NCI-H1092 treated with DMSO at 0.1 percent for 48 hours (cell line): ENCODE data around the gene ARRDC5.
"Not testable (repeated sequence)": the region's sequence is repeated elsewhere in the genome, so short reads cannot be mapped to it uniquely, and the experiment has no call there.

ENCODE experiments used
- DNase-seq: peaks from one replicate; lab custom pipeline; 2025; lab: John Stamatoyannopoulos, UW

The ARRDC5 gene

DNA sequence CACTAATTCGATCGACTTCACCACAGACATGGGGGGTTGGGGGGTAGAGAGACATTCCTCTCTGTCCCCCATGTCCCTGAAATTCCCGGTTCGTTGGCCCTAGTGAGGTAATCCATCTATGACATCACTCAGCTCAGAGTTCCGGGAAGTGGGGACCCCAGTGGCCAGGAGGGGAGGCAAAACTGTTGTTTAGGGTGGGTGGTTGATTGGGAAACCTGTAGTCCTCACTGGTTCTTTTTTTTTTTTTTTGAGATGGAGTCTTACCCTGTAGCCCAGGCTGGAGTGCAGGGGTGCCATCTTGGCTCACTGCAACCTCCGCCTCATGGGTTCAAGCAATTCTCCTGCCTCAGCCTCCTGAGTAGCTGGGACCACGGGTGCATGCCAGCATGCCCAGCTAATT lies at the start of gene ARRDC5:
Gene ARRDC5, minus strand, starts transcription at position 101 of the 400 bp plus-strand sequence. Its CDS starts 71 bp downstream, at position 30.
- DNase-seq = no peak

GRCh38 chr19:4951656-4952055 lies 49.0 kb upstream of the ARRDC5 start:
- no peak for DNase-seq

- not testable (repeated sequence) for DNase-seq
Observed at GRCh38 chr19:4950650-4951049, 48.0 kb upstream of the ARRDC5 start.

DNA sequence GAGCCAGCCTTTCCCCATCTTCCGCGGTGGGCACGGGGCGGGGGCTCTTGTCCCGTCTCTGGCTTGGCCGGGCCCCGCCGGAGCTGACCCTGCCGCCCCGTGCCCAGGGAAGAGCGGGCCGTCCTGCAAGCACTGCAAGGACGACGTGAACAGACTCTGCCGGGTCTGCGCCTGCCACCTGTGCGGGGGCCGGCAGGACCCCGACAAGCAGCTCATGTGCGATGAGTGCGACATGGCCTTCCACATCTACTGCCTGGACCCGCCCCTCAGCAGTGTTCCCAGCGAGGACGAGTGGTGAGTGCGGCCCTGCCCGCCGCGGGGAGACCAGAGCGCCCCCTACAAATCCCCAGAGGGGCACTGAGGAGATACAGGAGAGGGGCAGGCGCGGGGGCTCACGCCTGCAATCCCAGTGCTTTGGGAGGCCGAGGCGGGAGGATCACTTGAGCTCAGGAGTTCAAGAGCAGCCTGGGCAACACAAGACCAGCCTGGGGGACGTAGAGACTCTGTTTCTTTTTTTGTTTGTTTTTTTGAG lies 39.0 kb upstream of the ARRDC5 start:
- not testable (repeated sequence) for DNase-seq

GRCh38 chr19:4939466-4939865 lies 36.8 kb upstream of the ARRDC5 start:
- DNase-seq = no peak

GRCh38 chr19:4938461-4938860 lies 35.8 kb upstream of the ARRDC5 start:
- DNase-seq = not testable (repeated sequence)

GRCh38 chr19:4937060-4937459 lies 34.4 kb upstream of the ARRDC5 start:
- no peak for DNase-seq

- no peak for DNase-seq
Observed at GRCh38 chr19:4935444-4935843, 32.7 kb upstream of the ARRDC5 start.

DNA sequence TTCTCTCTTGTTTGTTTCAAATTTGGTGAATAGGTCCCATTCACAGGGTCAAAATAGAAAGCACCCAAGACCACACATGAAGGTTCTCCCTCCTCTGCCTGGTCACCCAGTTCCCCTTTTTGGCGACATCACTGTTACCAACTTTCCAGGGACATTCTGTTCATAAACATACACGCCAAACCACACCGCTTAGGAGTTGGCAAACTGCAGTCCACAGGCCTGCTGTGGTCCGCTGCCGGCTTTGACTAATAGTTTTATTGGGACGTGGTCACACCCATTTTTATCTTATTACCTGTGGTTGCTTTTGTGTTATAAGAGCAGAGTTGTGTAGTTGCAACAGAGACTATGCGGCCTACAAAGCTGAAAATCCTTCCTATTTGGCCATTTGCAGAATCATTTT lies 30.8 kb upstream of the ARRDC5 start:
- no peak for DNase-seq

DNA sequence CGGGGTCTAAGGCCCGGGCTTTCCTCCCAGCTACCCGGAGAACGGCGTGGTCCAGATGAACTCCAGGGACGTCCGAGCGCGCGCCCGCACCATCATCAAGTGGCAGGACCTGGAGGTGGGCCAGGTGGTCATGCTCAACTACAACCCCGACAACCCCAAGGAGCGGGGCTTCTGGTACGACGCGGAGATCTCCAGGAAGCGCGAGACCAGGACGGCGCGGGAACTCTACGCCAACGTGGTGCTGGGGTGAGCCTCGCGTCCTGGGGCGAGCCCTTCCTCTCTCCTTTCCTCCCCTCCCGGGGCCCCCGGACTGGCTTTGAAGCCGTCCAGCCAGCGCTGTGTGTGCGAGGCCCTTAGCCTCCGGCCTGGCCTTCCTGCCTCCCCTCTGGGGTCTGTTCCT lies 30.0 kb upstream of the ARRDC5 start:
- no peak for DNase-seq

DNA sequence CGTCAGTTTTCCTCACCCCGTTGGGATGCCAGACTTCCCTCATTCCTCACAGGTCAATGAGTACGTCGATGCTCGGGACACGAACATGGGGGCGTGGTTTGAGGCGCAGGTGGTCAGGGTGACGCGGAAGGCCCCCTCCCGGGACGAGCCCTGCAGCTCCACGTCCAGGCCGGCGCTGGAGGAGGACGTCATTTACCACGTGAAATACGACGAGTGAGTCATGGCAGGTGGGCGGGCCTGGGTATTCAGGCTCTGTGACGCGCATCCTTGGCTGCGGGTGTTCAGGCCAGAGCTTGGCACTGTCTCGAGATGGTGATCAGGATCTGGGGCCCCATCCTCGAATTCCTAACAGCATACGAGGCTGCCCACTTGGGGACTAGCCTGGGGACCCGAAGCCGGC lies 28.0 kb upstream of the ARRDC5 start:
- no peak for DNase-seq

- no peak for DNase-seq
Observed at GRCh38 chr19:4929186-4929585, 26.5 kb upstream of the ARRDC5 start.

GRCh38 chr19:4923276-4923747 lies 20.6 kb upstream of the ARRDC5 start:
- DNase-seq = no peak

DNA sequence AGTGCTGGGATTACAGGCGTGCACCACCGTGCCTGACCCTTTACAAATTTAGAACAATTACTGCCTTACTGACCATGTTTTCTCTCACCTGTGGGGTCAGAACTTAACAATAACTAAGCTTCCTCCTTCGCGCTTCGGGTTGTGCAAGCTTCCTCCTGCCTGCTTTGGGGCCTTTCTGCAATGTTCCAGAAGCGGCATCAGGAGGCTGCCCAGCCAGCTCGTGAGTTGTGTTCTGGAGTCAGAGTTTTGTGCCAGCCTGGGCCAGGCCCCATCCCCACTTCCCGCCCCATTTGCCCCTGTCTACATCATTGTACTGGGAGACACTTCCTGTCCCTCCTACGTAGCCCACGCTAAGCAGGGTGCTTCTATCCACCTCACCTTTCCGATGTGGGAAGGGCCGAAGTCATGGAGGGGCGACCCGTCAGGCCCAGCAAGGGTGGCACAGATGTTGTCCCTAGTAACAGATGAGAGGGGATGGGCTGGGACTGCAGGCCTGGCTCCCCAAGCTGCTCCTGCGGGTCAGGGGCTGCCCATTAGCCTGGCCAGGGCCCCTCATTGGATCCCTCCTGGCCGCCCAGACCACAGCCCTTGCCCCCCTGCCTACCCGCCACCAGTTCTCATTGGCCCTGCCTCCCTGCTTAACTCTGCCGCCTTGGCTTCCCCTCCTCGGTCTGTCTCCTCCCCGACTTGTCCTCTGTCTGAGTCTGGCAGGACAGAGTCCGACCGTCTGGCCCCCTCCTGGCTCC lies 20.0 kb upstream of the ARRDC5 start:
- DNase-seq = no peak

DNA sequence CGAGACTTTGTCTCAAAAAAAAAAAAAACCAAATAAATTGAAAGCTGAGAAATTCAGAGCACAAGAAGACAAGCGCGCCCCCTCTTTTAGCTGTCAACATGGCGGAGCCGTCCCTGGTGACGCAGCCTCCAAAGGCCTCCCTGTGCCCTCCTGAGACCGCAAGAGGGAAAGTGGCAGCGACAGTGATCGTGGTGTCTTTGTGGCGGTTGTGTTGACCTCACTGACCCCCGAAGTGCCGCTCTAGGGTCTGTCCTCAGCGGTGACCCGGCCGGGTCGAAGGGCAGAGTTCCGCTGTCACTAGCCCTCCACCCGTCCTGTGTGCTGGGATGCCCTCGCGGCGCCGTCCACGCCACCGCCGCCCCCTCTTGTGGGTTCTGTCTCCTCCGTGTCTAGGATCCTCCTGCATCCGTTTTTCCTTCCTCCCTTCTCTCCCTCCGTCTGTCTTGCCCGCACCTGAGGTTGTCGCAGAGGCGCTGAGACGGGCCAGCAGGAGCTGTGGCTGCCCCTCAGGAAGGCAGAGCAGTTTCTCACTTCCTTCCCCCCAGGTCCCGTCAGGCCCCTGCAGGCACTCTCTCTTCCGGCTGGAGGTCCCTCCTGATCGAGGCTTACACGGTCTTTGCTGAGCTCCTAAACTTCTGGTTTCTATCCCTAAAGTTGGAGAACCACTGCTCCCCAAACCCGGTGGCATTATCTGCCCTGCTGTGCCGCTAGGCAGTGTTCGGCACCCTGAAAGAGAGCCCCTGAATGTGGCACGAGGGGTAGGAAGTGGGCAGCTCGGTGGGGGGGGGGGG lies 13.8 kb upstream of the ARRDC5 start:
- no peak for DNase-seq

DNA sequence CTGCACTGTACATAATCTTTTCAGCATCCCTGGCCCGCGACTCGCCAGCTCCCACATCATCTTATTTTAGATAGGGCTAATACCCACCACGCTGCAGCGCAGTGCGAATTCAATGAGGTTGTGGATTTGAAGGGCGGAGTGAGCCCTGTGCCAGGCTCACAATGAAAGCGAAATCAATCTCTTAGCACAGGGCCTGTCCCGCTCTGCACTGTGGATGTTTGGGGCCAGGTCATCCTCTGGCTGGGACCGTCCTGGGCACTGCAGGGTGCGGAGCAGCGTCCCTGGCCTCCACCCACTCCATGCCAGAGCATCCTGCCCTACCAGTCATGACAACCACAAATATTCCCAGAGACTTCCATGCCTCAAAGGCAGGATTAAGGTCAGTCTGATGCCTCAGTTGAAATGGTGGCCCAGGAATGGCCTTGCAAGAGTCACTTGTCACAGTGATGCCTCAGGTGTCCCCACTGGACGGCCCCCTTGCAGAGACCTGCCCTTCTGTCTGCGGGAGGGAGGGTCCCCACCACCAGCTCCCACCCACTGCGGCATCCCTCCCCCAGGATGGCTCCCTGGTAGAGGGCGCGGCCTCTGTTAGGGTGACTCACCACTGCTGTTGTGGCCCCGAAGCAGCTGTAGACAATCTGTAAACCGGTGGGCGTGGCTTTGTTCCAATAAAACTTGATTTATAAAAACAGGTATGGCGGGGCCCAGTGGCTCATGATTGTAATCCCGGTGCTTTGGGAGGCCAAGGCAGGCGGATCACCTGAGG lies 12.2 kb upstream of the ARRDC5 start:
- no peak for DNase-seq

DNA sequence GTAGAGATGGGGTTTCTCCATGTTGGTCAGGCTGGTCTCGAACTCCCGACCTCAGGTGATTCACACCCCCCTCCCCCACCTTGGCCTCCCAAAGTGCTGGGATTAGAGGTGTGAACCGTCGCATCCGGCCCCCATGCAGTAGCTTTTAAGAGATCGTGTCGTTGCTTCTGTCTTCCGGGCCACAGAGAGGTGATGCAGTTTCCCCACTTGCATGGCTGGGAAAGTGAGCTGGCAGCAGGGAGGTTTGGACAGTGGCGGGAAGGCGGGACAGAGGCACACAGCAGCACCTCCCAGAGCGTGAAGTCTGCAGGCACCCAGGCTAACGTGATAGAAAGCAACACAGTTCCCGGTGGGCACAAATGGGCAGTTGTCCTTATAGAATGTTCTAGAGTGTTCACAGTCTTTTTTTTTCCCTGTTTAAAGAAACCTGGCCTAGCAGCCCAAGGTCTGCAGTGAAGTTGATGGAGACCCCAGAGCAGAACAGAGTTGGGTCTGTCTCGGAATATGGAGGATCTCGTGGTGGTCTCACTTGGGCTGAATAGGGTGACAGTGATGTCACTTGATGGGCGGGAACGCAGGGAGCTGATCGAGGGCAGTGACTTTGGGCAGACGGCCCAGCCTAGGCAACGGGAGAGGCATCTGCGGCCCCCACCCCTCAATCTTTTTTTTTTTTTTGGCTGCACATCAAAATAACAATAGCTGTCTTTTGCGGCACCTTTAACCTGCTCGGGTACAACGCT lies 11.5 kb upstream of the ARRDC5 start:
- no peak for DNase-seq

GRCh38 chr19:4911786-4912672 lies 9.3 kb upstream of the ARRDC5 start:
- DNase-seq = peak; percentile 21

DNA sequence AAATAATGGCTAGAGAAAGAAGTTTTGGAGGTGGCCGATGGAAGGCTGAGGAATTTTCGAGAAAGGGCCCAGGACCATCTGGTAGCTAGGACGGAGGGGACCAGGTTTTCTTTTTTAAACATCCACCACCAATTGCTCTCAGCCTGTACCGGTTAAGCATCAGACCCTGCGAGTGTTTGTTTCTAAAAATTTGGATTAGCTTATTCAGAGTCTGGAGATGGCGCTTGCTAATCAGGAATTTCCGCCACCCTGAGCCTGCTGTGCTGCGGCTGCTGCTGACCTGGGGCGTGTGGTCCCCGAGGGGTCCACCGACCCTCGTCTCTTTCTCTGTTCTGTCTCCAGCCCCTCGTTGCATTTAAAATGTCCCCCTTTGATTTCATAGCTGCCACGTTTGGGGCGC lies 8.6 kb upstream of the ARRDC5 start:
- no peak for DNase-seq

DNA sequence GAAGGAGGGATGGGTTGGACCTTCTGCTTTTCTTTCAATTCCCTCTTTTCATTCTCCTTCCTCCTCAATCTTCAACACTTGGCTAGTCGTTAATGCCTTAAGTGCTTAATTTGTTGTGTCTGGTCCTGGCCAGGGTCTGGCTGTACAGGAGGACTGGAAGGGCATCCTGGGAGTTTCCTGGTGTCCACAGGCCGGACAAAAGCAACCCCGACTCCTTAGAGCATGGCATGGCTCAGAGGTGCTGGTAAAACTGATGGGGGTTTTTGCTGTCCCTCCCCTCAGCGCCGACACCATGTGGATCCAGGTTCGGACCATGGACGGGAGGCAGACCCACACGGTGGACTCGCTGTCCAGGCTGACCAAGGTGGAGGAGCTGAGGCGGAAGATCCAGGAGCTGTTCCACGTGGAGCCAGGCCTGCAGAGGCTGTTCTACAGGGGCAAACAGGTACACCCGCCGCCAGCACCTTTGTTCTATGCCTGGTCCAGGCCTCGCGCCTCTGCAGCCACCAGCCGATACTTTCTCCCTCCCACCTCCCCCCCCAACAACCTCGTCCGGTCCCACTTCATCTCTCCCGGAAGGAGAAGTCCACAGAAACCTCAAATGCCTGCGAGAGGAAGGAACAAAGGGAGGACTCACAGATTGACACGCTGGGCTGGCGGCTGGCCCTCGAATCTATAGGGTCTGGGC lies 8.0 kb upstream of the ARRDC5 start:
- DNase-seq = no peak
